ENCODE data around the gene MUC20. TPM values are rescaled to one million over a fixed set of nuclear protein-coding genes. Genes with fewer than 3 reads are reported as not detected.
A peak's percentile ranks its signal among the peaks of the same experiment; 100 is the strongest.
"Not testable (repeated sequence)": the region's sequence is repeated elsewhere in the genome, so short reads cannot be mapped to it uniquely, and the experiment has no call there.

The MUC20 gene
- total RNA-seq, 1 donor from 2014 or later, result 2.3 TPM

DNA sequence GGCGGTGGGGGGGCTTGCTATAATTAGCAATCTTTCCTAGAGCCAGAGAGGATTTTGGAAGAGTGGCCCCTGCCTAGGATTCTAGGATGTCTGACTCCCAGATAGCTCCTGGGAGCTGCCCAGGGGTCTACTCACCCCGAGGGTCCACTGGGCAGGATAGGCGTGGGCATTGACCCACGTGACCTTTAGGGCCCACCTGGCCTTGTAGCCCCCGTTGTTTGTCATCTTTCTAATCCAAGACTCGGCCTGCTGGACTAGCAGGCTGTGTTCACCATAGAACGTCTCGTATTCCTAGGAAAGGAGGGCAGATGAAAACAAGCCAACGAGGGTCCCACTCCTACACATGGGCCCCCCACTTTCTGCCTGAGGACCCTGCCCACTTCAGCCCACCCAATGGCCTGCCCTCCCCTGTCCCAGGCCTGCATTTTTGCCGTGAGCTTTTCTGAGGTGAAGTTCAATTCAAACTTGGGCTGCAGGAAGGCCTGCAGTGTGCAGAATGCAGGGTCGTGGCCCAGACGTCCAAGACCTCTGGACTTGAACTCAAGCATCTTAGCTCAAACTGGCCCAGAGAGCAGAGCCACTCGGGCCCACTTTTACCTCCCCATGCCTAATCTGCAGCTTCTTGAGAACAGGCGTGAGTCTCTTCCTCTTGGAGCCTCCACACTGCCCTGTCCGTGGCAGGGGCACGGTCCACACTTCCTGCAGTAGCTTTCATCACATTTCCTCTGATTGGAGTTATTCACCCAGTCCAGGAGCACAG is 49.5 kb downstream of the MUC20 start:
- no peak for DNase-seq (ENCODE audit: low read depth, low spot score)
- TF ChIP-seq, protein P1, sequence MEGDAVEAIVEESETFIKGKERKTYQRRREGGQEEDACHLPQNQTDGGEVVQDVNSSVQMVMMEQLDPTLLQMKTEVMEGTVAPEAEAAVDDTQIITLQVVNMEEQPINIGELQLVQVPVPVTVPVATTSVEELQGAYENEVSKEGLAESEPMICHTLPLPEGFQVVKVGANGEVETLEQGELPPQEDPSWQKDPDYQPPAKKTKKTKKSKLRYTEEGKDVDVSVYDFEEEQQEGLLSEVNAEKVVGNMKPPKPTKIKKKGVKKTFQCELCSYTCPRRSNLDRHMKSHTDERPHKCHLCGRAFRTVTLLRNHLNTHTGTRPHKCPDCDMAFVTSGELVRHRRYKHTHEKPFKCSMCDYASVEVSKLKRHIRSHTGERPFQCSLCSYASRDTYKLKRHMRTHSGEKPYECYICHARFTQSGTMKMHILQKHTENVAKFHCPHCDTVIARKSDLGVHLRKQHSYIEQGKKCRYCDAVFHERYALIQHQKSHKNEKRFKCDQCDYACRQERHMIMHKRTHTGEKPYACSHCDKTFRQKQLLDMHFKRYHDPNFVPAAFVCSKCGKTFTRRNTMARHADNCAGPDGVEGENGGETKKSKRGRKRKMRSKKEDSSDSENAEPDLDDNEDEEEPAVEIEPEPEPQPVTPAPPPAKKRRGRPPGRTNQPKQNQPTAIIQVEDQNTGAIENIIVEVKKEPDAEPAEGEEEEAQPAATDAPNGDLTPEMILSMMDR (conservative IDR thresholded peaks at IDR 0.05), result no peak
- Mint-ChIP-seq H3K36me3 (ENCODE audit: low read depth) (peaks cover 3% of the 10 kb centered on the region), H3K9me3 (no peaks in the 10 kb centered on the region), H3K4me1 (no peaks in the 10 kb centered on the region), H3K27me3 (ENCODE audit: low read depth) (no peaks in the 10 kb centered on the region), H3K27ac (ENCODE audit: unreplicated experiment) (no peak overlapping the region), H3K4me3 (no peak overlapping the region)

DNA sequence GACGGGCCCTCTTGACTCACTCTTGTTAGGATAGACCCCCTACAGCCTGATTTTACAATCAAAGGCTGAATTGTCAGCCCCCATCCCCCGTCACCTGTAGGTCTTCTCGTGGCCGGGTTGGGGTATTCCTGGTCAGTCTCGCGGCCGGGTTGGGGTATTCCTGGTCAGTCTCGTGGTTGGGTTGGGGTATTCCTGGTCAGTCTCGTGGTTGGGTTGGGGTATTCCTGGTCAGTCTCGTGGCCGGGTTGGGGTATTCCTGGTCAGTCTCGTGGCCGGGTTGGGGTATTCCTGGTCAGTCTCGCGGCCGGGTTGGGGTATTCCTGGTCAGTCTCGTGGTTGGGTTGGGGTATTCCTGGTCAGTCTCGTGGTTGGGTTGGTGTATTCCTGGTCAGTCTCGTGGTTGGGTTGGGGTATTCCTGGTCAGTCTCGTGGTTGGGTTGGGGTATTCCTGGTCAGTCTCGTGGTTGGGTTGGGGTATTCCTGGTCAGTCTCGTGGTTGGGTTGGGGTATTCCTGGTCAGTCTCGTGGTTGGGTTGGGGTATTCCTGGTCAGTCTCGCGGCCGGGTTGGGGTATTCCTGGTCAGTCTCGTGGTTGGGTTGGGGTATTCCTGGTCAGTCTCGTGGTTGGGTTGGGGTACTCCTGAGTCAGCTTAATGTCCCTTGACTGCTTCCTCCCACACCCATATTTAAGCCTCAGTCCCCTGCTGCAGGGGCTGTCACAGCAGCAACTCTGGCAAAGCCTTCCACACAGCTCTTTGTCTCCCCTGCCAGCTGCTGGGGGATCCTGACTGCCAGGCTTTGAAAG is 50.3 kb downstream of the MUC20 start:
- not testable (repeated sequence) for H3K27me3 Mint-ChIP-seq (ENCODE audit: low read depth); H3K9me3 Mint-ChIP-seq; H3K27ac Mint-ChIP-seq (ENCODE audit: unreplicated experiment); DNase-seq (ENCODE audit: low read depth, low spot score); H3K4me3 Mint-ChIP-seq; H3K4me1 Mint-ChIP-seq; H3K36me3 Mint-ChIP-seq (ENCODE audit: low read depth)

DNA sequence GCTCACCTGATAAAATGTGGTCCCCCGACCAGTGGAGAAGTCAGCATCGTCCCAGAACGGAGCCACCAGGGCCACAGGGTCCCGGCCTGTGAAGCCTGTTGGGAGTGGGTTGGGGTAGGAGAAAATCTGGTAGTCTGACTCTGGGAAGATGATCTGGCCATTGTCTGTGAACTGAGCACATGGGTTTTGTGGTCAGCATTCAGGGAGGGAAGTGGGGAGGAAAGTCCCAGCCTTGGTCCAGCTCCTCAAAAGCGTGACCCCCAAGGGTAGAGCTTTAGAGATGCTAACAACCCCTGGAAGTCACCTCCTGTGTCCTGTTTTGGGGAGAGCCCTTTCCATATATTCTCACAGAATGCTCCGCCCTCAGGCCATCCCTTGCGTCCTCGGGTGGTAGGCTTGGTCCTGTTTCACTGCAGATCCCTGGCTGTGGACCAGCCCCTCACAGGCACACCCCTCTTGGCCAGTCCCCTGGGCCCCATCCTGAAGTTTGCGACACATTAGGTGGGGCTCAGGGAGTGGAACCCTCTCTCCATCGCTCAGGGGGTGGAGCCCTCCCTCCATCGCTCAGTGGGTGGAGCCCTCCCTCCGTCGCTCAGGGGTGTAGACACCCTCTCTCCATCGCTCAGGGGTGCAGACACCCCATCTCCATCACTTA is 51.0 kb downstream of the MUC20 start:
- no peak overlapping the region for H3K27ac Mint-ChIP-seq (ENCODE audit: unreplicated experiment)
- H3K4me3 Mint-ChIP-seq, result no peak overlapping the region
- TF ChIP-seq, protein P1 (conservative IDR thresholded peaks at IDR 0.05), result no peak
- H3K27me3 Mint-ChIP-seq (ENCODE audit: low read depth), result no peaks in the 10 kb centered on the region
- DNase-seq (ENCODE audit: low read depth, low spot score), result no peak
- no peaks in the 10 kb centered on the region for H3K9me3 Mint-ChIP-seq
- peaks cover 3% of the 10 kb centered on the region for H3K36me3 Mint-ChIP-seq (ENCODE audit: low read depth)
- no peaks in the 10 kb centered on the region for H3K4me1 Mint-ChIP-seq

DNA sequence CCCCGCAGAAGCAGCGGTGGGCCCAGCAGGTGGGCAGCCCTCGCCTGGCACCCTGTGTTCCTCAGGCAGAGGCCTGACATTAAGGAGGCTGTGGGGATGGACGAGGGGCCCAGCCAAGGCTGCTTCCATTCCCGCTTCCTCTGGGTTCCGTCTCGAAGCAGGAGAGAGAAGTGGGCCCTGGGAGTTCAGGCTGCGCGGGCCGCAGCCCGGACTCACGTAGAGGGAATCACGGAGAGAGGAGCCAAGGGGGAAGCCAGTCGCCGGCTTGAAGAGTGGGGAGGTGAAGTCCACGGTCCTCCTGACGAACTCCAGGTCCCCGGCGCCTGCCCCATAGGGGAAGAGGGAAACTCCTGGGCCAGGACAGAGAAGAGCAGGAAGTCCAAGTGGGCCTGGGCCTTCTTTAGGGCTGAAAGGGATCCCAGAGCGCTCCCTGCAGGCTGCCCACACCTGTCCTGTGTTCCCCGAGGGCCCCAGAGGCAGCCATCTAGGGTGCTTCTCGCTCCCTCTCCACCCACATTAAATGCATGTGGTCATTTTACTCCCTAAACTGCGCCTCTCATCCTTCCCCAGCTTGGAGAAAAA is 53.3 kb downstream of the MUC20 start:
- Mint-ChIP-seq H3K36me3 (ENCODE audit: low read depth) (no peaks in the 10 kb centered on the region), H3K9me3 (no peaks in the 10 kb centered on the region), H3K27ac (ENCODE audit: unreplicated experiment) (no peak overlapping the region), H3K4me1 (no peaks in the 10 kb centered on the region), H3K4me3 (no peak overlapping the region), H3K27me3 (ENCODE audit: low read depth) (no peaks in the 10 kb centered on the region)
- DNase-seq (ENCODE audit: low read depth, low spot score), result no peak
- TF ChIP-seq, protein P1 (conservative IDR thresholded peaks at IDR 0.05), result no peak

DNA sequence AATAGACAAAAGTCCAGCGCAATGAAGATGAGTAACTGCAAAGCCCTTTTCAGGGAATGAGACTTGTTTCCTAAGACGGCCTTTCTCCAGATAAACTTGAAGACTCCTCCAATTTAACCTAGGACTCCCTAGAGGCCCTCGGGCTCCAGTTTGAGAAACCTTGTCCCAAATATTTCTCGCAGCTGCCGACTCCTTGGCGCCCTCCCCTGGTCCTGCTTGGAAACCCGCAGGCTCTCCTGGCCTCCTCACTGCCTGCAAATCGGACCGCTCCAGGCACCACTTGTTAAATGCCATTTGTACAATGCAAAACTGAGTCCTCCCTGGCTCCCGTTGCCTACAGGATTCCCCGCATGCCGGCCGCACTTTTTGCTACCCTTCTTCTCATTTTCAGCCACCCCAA is 54.1 kb downstream of the MUC20 start:
- Mint-ChIP-seq H3K9me3 (no peaks in the 10 kb centered on the region), H3K27ac (ENCODE audit: unreplicated experiment) (no peak overlapping the region), H3K27me3 (ENCODE audit: low read depth) (no peaks in the 10 kb centered on the region), H3K36me3 (ENCODE audit: low read depth) (no peaks in the 10 kb centered on the region), H3K4me1 (no peaks in the 10 kb centered on the region), H3K4me3 (no peak overlapping the region)
- peak; percentile 53 for DNase-seq (ENCODE audit: low read depth, low spot score)
- TF ChIP-seq, protein P1 (conservative IDR thresholded peaks at IDR 0.05), result peak; percentile 54

All from neural crest cell (in vitro differentiated cells).